ENCODE results near the gene PAIP2B. TPM values are rescaled to one million over a fixed set of nuclear protein-coding genes. Genes with fewer than 3 reads are reported as not detected.

PAIP2B gene
- total and polyA plus RNA-seq, 2 of the 13 experiments (the other 11 are each of a cell fraction or from before 2014, with no cell fraction given) = 0.16 to 0.29 TPM

- TF ChIP-seq TRAFD1 (CRISPR knock-in tag; IDR thresholded peaks at IDR 0.05; ENCODE audit: borderline replicate concordance) (no peak), PRDM10 (CRISPR knock-in tag; IDR thresholded peaks at IDR 0.05; ENCODE audit: low read depth) (no peak), ZNF790 (CRISPR knock-in tag; IDR thresholded peaks at IDR 0.05; ENCODE audit: borderline replicate concordance) (no peak), DZIP1 (CRISPR knock-in tag; IDR thresholded peaks at IDR 0.05) (no peak), HNF4G (IDR thresholded peaks at IDR 0.05; ENCODE audit: borderline replicate concordance, low read depth, low read length) (no peak), HNF4G (CRISPR knock-in tag; IDR thresholded peaks at IDR 0.05; ENCODE audit: borderline replicate concordance, low read depth) (no peak), ZNF260 (CRISPR knock-in tag; IDR thresholded peaks at IDR 0.05; ENCODE audit: borderline replicate concordance, low read depth) (no peak), ZNF883 (CRISPR knock-in tag; IDR thresholded peaks at IDR 0.05; ENCODE audit: not compliant biosample characterization) (peak; percentile 66), HMGXB4 (CRISPR knock-in tag; IDR thresholded peaks at IDR 0.05; ENCODE audit: borderline replicate concordance in 1 of 2, low read depth in 1 of 2) (peak in 1 of 2 experiments; percentile 21; a peak in 1 of 4 replicates), HDAC1 (CRISPR knock-in tag; IDR thresholded peaks at IDR 0.05) (no peak), ZFP36L2 (CRISPR knock-in tag; IDR thresholded peaks at IDR 0.05) (no peak), ARID5B (CRISPR knock-in tag; IDR thresholded peaks at IDR 0.05) (no peak)
Measured at GRCh38 chr2:71226096-71226964, 573 bp downstream of the PAIP2B start (continued).
